GM19238 (cell line): ENCODE results near the gene FAM185A.
"Not testable (repeated sequence)": the region's sequence is repeated elsewhere in the genome, so short reads cannot be mapped to it uniquely, and the experiment has no call there.

Experiments
- DNase-seq: peaks from one replicate; pipeline ENCODE4 v3.0.0; 2011; ENCODE audit warnings: low spot score; ENCODE audit not compliant: insufficient read length

Gene FAM185A

GRCh38 chr7:102748605-102749444 is at the start of gene FAM185A:
Gene FAM185A (plus strand): TSS chr7:102748999. CDS start chr7:102749208, 209 bp downstream.
- peak; percentile 73 for DNase-seq

GRCh38 chr7:102713011-102713690 is 35.6 kb upstream of the FAM185A start:
- not testable (repeated sequence) for DNase-seq

GRCh38 chr7:102713691-102714080 is 35.1 kb upstream of the FAM185A start:
- DNase-seq, result not testable (repeated sequence)

DNA sequence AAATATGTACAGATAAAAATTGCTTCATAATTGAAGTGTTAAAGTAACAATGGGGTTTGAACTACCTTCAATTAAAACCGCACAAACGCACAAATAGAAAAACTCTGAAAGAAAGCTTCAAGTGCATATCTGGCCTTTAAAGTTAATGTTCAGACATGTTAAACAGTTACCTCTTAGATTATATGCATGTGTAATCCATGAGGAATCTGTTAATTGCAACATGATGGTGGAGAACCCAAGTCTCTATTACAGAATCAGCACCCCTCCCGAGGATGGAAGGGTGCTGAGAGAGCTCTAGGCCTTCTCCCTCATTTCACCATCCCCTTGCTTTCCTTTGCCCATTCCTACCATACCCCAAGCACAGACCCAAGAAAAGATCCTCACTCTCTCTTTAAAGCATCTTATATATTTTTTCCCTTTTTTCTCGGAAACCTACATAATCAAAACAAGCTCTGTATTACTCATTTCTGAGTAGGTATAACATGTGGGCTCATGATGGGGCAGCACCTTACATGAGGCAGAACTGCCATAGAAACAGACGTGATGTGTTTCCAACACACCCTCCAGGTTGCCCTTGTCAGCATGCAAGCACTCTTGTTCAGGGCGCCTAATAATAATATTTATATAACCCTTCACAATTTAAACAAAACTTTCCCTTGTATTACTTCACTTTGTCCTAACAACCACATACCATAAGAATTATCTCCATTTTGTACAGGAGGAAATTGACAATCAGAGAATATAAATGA is 33.9 kb upstream of the FAM185A start:
- DNase-seq, result not testable (repeated sequence)

DNA sequence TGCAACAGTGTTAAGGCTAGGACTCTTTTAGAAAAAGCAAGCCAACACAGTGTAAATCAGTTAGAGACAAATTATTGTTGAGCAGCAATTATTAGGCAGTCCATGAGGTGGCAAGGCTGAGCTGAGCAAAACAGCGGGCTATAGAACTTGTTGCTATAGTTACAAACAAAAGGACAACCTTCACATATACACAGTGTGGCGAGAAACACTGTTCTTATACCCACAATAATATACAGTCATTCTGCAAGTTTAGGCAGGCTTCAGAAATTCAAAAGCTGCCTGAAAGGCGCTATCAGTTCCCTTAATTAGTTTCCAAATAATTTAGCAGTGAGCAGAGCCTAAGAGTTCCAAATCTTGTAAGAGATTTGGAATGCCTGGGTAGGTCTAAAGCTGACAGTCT is 33.1 kb upstream of the FAM185A start:
- DNase-seq, result not testable (repeated sequence)

GRCh38 chr7:102718491-102718890 is 30.3 kb upstream of the FAM185A start:
- not testable (repeated sequence) for DNase-seq

GRCh38 chr7:102726170-102726569 is 22.6 kb upstream of the FAM185A start:
- not testable (repeated sequence) for DNase-seq

GRCh38 chr7:102729670-102730069 is 19.1 kb upstream of the FAM185A start:
- DNase-seq, result not testable (repeated sequence)

DNA sequence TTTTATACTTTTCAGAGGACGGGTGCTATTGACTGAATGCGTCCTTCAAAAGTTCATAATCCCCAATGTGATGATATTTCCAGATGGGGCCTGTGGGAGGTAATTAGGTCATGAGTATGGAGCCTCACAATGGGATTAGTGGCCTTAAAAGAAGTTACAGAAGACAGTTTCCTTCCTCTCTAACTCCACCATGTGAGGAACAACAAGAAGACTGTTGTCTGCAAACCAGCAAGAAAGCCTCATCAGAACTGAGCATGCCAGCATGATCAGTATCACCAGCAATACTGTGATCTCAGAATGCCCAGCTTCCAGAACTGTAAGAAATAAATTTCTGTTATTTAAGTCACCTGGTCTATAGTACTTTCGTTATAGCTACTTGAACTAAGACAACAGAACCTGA is 18.4 kb upstream of the FAM185A start:
- not testable (repeated sequence) for DNase-seq

DNA sequence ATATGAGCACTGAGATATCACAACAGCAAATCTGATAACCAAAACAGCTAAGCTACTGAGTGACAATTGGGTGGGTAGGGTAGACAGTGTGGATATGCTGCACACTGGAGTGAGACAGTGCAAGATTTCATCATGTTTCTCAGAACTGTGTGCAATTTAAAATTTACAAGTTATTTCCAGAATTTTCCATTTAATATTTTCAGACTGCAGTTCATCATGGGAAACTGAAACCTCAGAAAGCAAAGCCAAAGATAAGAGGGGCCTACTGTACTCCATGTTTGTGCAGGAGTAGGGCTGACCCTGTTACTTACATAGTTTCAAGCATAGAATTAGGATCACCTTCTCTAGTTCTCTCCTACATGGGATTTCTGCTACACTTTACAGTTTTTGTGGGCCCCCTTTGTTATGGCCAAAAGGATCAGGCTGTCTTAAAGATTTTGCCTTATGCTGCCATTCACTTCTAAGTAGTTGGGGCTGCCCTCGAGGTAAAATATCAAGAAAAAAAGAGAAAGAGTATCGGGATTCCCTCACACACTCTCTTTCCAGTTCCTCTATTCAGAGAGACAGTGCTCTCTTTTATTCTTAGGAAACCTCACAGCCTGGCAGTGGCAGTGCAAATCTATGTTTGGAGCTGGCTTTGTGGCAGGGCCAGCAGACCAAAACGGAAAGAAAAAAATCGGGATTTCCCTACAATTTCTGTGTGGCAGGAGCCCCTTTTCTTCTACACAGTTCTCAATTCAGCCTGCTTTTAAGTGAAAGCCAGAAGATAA is 6.6 kb upstream of the FAM185A start:
- DNase-seq, result not testable (repeated sequence)

GRCh38 chr7:102743861-102744260 is 4.9 kb upstream of the FAM185A start:
- not testable (repeated sequence) for DNase-seq

GRCh38 chr7:102745494-102746288 is 3.1 kb upstream of the FAM185A start:
- DNase-seq, result not testable (repeated sequence)

DNA sequence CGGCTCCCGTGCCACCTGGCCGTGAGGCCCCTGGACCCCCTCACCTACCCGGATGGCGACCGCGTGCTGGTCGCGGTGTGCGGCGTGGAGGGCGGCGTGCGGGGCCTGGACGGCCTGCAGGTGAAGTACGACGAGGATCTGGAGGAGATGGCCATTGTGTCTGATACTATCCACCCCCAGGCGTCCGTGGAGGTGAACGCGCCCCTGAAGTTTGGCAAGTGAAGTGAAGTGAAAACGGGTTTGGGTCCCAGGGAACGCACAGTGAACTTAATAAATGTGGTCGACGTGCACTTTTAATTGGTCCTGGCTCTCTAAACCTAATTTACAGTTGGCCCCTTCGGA is 617 bp downstream of the FAM185A start:
- not testable (repeated sequence) for DNase-seq

DNA sequence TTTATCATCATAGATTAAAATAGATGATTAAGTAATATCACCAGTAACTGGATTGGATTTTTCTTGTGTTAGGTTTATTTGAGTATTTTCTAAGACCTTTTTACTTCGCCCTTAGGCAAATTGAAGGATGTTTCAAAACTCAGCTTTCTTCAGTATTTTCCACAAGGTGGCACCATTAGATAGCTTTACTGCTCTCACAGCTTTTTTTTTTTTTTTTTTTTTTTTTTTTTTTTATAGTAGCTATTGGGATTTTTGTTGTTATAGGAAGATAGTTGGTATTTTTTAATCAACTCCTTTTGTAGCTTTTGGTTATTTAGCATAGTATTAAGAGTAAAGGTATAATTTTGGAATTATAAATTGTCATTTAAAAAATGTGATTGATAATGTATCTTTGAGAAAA is 9.4 kb downstream of the FAM185A start:
- not testable (repeated sequence) for DNase-seq

- not testable (repeated sequence) for DNase-seq
Observed at GRCh38 chr7:102759934-102760333, 11.1 kb downstream of the FAM185A start.

GRCh38 chr7:102761234-102761633 is 12.4 kb downstream of the FAM185A start:
- not testable (repeated sequence) for DNase-seq

GRCh38 chr7:102763295-102763905 is 14.6 kb downstream of the FAM185A start:
- not testable (repeated sequence) for DNase-seq

DNA sequence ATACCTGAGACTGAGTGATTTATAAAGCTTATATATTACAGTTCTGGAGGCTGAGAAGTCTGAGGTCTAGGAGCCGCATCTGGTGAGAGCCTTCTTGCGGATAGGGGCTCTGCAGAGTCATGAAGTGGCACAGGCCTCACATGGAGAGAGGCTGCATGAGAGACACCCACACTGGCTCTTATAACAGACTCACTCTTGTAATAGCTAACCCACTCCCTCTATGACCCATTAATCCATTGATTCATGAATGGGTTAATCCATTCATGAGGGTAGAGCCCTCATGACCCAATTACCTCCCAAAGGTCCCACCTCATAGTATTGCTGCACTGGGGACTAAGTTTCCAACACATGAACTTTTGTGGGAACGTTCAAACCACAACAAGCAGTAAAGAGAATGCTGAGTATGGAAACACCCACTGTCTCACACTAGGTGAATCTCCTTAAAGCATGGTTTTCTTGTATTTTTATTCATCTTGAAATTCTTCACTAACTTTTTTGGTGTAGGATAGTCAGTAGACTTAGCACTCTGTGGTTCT is 20.9 kb downstream of the FAM185A start:
- DNase-seq, result not testable (repeated sequence)

DNA sequence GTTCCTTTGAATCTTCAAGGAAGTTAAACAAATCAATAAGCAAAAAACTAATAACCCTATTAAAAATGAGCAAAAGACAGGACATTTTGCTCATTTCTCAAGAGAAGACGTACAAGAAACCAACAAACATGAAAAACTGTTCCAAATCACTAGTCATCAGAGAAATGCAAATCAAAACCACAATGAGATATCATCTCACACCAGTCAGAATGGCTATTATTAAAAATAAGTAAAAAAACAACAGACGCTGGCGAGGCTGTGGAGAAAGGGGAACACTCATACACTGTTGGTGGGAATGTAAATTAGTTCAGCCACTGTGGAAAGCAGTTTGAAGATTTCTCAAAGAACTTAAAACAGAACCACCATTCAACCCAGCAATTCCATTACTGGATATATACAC is 21.7 kb downstream of the FAM185A start:
- DNase-seq, result not testable (repeated sequence)
